ENCODE measurements around the gene EIF4G1.

- TF ChIP-seq CTCF (IDR thresholded peaks at IDR 0.05) (no peak), POLR2AphosphoS5 (IDR thresholded peaks at IDR 0.05) (no peak)
Observed at GRCh38 chr3:184359610-184360009, 45.2 kb downstream of the EIF4G1 start.

Data from suprapubic skin (tissue), 3 donors.